Renal pelvis (tissue), 12 donors: ENCODE measurements around the gene TNS2. TPM values are rescaled to one million over a fixed set of nuclear protein-coding genes. Genes with fewer than 3 reads are reported as not detected.
"Not testable (repeated sequence)": the region's sequence is repeated elsewhere in the genome, so short reads cannot be mapped to it uniquely, and the experiment has no call there.

Experiments
- DNase-seq: peaks from one replicate; pipeline ENCODE4 v3.0.0-alpha.2; 2013
- long read RNA-seq, 16 experiments: transcript quantifications; one replicate each; lab custom pipeline, GENCODE V29; 2026
- polyA plus RNA-seq, 3 donors: library from polyadenylated mRNA; unstranded; fragments of 120-200 nt; gene quantifications; one replicate each; pipeline ENCODE4 v1.2.1, GENCODE V29; 2013; ENCODE audit not compliant: insufficient read length in 3 of 3

The TNS2 gene
- polyA plus RNA-seq: 100 to 1,000 TPM; 102 to 132 (median 114) TPM
- long read RNA-seq, donor 1, full-length matches to known transcripts: 5 of 22 reads
- long read RNA-seq, donor 1, partial matches to known transcripts: 17 of 22 reads
- long read RNA-seq, donor 1, other reads (novel, unspliced or antisense): 0 of 22 reads
- long read RNA-seq, donor 2, full-length matches to known transcripts: 4 of 4 reads
- long read RNA-seq, donor 2, partial matches to known transcripts: 0 of 4 reads
- long read RNA-seq, donor 2, other reads (novel, unspliced or antisense): 0 of 4 reads
- long read RNA-seq, donor 3, partial matches to known transcripts: 19 of 21 reads
- long read RNA-seq, donor 3, other reads (novel, unspliced or antisense): 0 of 21 reads
- long read RNA-seq, donor 4, full-length matches to known transcripts: 4 of 4 reads
- long read RNA-seq, donor 4, partial matches to known transcripts: 0 of 4 reads
- long read RNA-seq, donor 4, other reads (novel, unspliced or antisense): 0 of 4 reads
- long read RNA-seq, donor 5, partial matches to known transcripts: 5 of 5 reads
- long read RNA-seq, donor 5, other reads (novel, unspliced or antisense): 0 of 5 reads
- long read RNA-seq, donor 6, full-length matches to known transcripts: 4 of 24 reads
- long read RNA-seq, donor 6, partial matches to known transcripts: 15 of 24 reads
- long read RNA-seq, donor 6, other reads (novel, unspliced or antisense): 5 of 24 reads
- long read RNA-seq, donor 7, partial matches to known transcripts: 46 of 50 reads
- long read RNA-seq, donor 7, other reads (novel, unspliced or antisense): 0 of 50 reads
- long read RNA-seq, donor 8, partial matches to known transcripts: 19 of 21 reads
- long read RNA-seq, donor 8, other reads (novel, unspliced or antisense): 0 of 21 reads
- long read RNA-seq, donor 9, full-length matches to known transcripts: 5 of 21 reads
- long read RNA-seq, donor 9, partial matches to known transcripts: 16 of 21 reads
- long read RNA-seq, donor 9, other reads (novel, unspliced or antisense): 0 of 21 reads
- long read RNA-seq, donor 10, partial matches to known transcripts: 6 of 10 reads
- long read RNA-seq, donor 10, other reads (novel, unspliced or antisense): 0 of 10 reads
- long read RNA-seq, donor 11, partial matches to known transcripts: 17 of 21 reads
- long read RNA-seq, donor 11, other reads (novel, unspliced or antisense): 0 of 21 reads
- long read RNA-seq, donor 12, full-length matches to known transcripts: 10 of 15 reads
- long read RNA-seq, donor 12, partial matches to known transcripts: 5 of 15 reads
- long read RNA-seq, donor 12, other reads (novel, unspliced or antisense): 0 of 15 reads
- long read RNA-seq, donor 13, partial matches to known transcripts: 25 of 36 reads
- long read RNA-seq, donor 13, other reads (novel, unspliced or antisense): 6 of 36 reads
- long read RNA-seq, donor 14: 0 reads
- long read RNA-seq, donor 15, partial matches to known transcripts: 35 of 38 reads
- long read RNA-seq, donor 15, other reads (novel, unspliced or antisense): 0 of 38 reads
- long read RNA-seq, donor 16, partial matches to known transcripts: 35 of 38 reads
- long read RNA-seq, donor 16, other reads (novel, unspliced or antisense): 0 of 38 reads

DNA sequence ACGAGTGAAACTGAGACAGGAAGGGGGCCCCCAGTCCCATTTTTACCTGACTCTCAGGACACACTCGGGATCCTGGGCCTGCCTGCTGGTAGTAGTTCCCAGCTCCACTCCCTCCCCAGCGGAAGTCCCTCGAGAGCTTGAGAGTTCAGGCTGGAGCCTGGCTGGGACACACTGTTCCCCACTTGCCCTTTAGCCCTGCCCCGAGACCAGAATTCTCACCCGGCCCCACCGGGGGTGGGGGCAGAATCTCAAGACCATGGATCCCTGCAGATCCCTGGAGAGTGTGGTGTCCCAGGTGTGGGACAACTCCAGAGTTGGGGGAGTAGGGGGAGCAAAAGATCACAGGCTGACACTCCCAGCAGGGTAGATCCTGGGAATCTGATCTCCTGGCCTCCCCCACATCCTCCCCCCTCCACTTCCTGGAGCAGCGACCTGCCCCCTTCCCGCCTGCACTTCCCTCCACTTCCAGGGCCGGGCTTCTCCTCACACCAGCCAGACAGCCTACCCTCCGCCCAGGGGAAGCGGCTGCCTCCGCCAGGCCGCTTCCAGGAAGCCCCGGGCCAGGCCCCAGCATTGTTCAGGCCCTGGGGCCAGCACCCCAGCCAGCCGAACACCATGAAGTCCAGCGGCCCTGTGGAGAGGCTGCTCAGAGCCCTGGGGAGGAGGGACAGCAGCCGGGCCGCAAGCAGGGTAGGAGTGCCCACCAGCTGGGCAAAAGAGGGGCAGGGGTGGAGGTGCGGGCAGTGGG, at the start of gene TNS2:
TNS2 (plus strand) TSS at position 495 of the 748 bp plus-strand sequence; CDS start at position 616, 121 bp downstream.
- DNase-seq: no peak

- no peak for DNase-seq
These were observed 45.7 kb upstream of the TNS2 start for GRCh38 chr12:53004178-53004577.

- DNase-seq: no peak
These were observed 45.3 kb upstream of the TNS2 start for GRCh38 chr12:53004582-53004981.

- no peak for DNase-seq
These were observed 44.5 kb upstream of the TNS2 start for GRCh38 chr12:53005215-53005985.

- peak; percentile 99 for DNase-seq
These were observed 43.7 kb upstream of the TNS2 start, which contains the start of gene EIF4B for GRCh38 chr12:53005986-53006809. EIF4B (plus strand) TSS chr12:53006456; CDS start chr12:53006484, 28 bp downstream.

- peak; percentile 62 for DNase-seq
These were observed 43.0 kb upstream of the TNS2 start for GRCh38 chr12:53006810-53007309.

GRCh38 chr12:53007343-53007742, 42.5 kb upstream of the TNS2 start:
- no peak for DNase-seq

DNA sequence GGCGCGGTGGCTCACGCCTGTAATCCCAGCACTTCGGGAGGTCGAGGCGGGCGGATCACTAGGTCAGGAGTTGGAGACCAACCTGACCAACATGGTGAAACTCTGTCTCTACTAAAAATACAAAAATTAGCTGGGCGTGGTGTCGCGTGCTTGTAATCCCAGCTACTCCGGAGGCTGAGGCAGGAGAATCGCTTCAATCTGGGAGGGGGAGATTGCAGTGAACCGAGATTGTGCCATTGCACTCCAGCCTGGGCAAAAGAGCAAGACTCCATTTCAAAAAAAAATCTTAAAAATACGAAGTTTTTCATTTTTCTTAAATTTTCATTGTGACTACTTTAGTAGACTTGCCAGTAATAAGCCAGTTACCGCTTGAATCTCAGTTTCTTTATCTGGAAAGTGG, 41.1 kb upstream of the TNS2 start:
- not testable (repeated sequence) for DNase-seq

DNA sequence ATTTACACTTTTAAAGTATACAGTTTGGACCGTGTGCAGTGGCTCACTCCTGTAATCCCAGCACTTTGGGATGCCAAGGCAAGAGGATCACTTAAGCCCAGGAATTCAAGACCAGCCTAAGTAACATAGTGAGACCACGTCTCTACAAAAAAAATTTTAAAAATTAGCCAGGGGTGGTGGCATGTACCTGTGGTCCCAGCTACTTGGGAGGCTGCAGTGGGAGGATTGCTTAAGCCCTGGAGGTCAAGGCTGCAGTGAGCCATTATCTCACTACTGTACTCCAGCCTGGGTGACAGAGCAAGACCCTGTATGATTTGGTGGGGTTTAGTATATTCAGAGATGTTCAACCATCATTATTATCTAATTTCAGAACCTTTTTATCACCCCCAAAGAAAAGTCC, 38.9 kb upstream of the TNS2 start:
- no peak for DNase-seq

DNA sequence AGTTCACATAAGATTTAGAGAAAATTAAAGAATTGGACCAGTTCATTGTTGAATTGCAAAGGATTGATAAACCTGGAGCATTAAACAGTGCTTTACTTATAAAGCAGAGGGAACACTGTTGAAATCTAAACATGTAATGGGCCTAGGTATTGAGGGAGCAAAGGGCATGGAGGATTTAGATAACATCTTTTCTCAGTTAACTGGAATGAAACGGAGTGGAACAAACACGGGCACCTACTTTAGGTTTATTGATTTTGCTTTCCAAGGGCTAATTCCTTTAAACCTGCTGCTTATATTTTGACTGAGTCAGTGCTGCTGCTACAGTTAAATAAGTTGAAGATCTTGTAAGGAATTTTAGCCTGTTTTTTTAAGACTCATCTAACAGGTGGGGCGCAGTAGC, 38.0 kb upstream of the TNS2 start:
- no peak for DNase-seq

- DNase-seq: no peak
These were observed 36.9 kb upstream of the TNS2 start for GRCh38 chr12:53012928-53013327.

DNA sequence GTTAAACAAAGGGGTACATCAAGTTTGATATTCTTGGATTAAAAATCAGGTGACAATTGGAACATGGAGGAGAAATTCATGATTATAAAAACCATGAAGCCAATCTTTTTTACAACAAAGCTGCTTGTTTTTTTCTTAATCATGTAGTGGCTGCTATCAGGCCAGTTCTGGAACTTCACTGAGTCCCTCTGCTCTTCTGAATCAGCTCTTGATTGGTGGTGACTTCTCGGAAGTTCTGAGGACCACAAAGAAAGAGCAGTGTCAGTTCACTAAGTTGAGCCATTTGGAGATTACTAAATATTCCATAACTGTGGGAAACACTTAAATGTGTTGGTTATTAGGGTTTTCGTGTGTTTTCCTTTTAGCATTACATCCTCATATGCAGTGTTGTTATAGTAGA, 35.2 kb upstream of the TNS2 start:
- DNase-seq: no peak

GRCh38 chr12:53025250-53025649, 24.6 kb upstream of the TNS2 start:
- no peak for DNase-seq

DNA sequence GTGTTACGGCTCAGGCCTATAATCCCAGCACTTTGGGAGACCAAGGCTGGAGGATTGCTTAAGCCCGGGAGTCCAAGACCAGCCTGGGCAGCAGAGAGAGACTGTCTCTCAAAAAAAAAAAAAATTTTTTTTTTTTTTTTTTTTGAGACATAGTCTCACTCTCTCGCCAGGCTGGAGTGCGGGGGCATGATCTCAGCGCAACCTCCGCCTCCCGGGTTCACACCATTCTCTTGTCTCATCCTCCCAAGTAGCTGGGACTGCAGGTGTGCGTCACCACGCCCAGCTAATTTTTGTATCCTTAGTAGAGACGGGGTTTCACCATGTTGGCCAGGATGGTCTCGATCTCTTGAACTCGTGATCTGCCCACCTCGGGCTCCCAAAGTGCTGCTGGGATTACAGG, 22.9 kb upstream of the TNS2 start:
- DNase-seq: not testable (repeated sequence)

DNA sequence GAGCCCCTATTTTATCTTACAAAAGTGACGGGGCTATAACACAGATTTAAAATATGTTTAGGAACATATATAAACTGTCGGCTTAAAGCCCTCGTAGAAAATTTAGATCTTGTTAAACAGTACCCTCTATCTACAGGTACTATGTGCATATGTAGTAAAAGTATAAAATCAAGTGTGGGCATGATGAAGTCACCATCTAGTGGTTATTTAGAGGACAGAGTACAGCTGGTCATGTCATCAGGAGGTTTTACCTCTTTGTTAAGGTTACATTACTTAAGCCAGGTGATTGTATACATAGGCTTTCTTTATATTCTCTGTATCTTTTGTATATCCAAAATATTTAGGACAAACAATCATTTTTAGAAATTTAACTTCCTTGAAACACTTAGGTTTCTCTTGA, 18.2 kb upstream of the TNS2 start:
- no peak for DNase-seq

DNA sequence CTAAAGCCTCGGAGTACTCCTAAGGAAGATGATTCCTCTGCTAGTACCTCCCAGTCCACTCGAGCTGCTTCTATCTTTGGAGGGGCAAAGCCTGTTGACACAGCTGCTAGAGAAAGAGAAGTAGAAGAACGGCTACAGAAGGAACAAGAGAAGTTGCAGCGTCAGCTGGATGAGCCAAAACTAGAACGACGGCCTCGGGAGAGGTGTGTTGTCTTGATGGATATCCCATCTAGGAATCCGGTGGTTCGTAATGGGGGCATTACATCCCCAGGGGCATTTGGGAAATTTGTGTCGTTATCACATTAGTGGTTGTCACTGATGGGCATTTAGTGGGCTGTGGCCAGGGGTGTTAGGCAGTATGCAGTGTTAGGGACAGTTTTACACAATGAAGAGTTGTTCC, 16.0 kb upstream of the TNS2 start:
- DNase-seq: not testable (repeated sequence)

DNA sequence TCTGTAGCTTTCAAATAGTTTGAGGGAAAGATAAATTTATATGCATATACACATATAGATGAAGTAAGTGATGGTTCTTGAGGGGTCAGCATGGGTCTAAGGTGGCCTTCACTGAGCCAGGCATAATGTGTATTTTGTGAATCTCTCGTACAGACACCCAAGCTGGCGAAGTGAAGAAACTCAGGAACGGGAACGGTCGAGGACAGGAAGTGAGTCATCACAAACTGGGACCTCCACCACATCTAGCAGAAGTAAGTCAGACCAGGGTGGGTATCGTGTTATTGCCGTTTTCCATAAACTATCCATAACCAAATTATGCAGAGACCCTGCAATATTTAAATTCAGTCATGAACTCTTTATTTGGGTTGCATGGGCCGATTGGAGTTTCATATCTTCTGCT, 15.4 kb upstream of the TNS2 start:
- no peak for DNase-seq

GRCh38 chr12:53036802-53037201, 13.1 kb upstream of the TNS2 start:
- no peak for DNase-seq
